ENCODE data around the gene ECSIT. TPM values are rescaled to one million over a fixed set of nuclear protein-coding genes. Genes with fewer than 3 reads are reported as not detected.

The ECSIT gene
- polyA plus RNA-seq, 1 donor from 2014 or later: 98.3 TPM

- Histone ChIP-seq H3K9ac (ENCODE audit: low read length) (no peak overlapping the region), H3K27ac (ENCODE audit: low read length) (no peak overlapping the region), H3K9me3 (ENCODE audit: low read length) (no peaks in the 10 kb centered on the region), H3K36me3 (ENCODE audit: insufficient read depth, low read length) (no peaks in the 10 kb centered on the region), H3K4me3 (ENCODE audit: low read length) (no peak overlapping the region), H3K79me2 (replicated peaks; ENCODE audit: insufficient read depth, low read length) (no peaks in the 10 kb centered on the region), H3K9me2 (ENCODE audit: insufficient read depth, low read length) (no peaks in the 10 kb centered on the region), H3F3A (ENCODE audit: insufficient read depth, low read length, poor library complexity, severe bottlenecking) (no peaks in the 10 kb centered on the region), H3K27me3 (ENCODE audit: insufficient read depth, low read depth, low read length) (no peaks in the 10 kb centered on the region), H2AFZ (ENCODE audit: low read depth, low read length) (no peak overlapping the region), H4K20me1 (ENCODE audit: insufficient read depth) (no peaks in the 10 kb centered on the region), H3K4me2 (ENCODE audit: low read length) (no peak overlapping the region)
- TF ChIP-seq POLR2AphosphoS5 (IDR thresholded peaks at IDR 0.05) (no peak), REST (IDR thresholded peaks at IDR 0.05; ENCODE audit: borderline replicate concordance) (no peak), CTCF (IDR thresholded peaks at IDR 0.05; ENCODE audit: poor library complexity, severe bottlenecking) (no peak)
These were observed 11.7 kb upstream of the ECSIT start for GRCh38 chr19:11540645-11541044.

- no peak overlapping the region for H2AFZ ChIP-seq (ENCODE audit: low read depth, low read length)
- H3K79me2 ChIP-seq (replicated peaks; ENCODE audit: insufficient read depth, low read length): no peaks in the 10 kb centered on the region
- TF ChIP-seq RAD21 (conservative IDR thresholded peaks at IDR 0.05): no peak
- no peak for TF ChIP-seq MXI1 (conservative IDR thresholded peaks at IDR 0.05; ENCODE audit: poor library complexity, severe bottlenecking)
- TF ChIP-seq TAF1 (IDR thresholded peaks at IDR 0.05; ENCODE audit: low read depth): no peak
- TF ChIP-seq REST (IDR thresholded peaks at IDR 0.05; ENCODE audit: borderline replicate concordance): no peak
- no peak for TF ChIP-seq EZH2 (IDR thresholded peaks at IDR 0.05; ENCODE audit: borderline replicate concordance, insufficient read depth, low read length, poor library complexity, severe bottlenecking)
- no peaks in the 10 kb centered on the region for H3K9me2 ChIP-seq (ENCODE audit: insufficient read depth, low read length)
- no peak overlapping the region for H3K4me3 ChIP-seq (ENCODE audit: low read length)
- no peaks in the 10 kb centered on the region for H3F3A ChIP-seq (ENCODE audit: insufficient read depth, low read length, poor library complexity, severe bottlenecking)
- peak overlapping the region; percentile 12 for H3K9ac ChIP-seq (ENCODE audit: low read length)
- no peaks in the 10 kb centered on the region for H3K9me3 ChIP-seq (ENCODE audit: low read length)
- H3K27ac ChIP-seq (ENCODE audit: low read length): no peak overlapping the region
- H3K36me3 ChIP-seq (ENCODE audit: insufficient read depth, low read length): no peaks in the 10 kb centered on the region
- no peak overlapping the region for H3K4me2 ChIP-seq (ENCODE audit: low read length)
- no peaks in the 10 kb centered on the region for H4K20me1 ChIP-seq (ENCODE audit: insufficient read depth)
- H3K27me3 ChIP-seq (ENCODE audit: insufficient read depth, low read depth, low read length): no peaks in the 10 kb centered on the region
These were observed 10.8 kb upstream of the ECSIT start for GRCh38 chr19:11539495-11540365.

Data from neural cell (in vitro differentiated cells).